ENCODE measurements around the gene CAST.

Gene CAST

DNA sequence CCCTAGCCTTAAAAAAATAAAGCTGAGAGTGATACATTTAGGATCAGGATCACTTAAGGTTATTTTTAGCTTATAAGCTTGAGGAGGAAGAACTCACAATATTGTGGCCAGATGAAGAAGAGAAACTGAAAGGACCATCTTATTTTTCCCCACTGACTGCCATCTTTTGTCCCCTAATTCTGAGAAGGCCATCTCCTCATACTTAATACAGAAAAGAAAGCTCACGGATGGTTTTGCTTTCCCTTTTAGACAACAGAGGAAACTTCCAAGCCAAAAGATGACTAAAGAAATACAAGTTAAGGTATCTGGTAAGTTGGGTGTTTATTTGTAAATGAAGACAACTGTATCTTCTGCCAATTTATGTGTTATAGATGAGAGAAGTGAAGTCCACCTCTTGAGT, 109.2 kb downstream of the CAST start:
- H3K36me3 Mint-ChIP-seq (ENCODE audit: low read depth), result peaks cover 58% of the 10 kb centered on the region
- peak overlapping the region; percentile 84 for H3K27ac Mint-ChIP-seq
- H3K4me1 Mint-ChIP-seq (ENCODE audit: low read depth), result peaks cover 21% of the 10 kb centered on the region
- no peaks in the 10 kb centered on the region for H3K27me3 Mint-ChIP-seq (ENCODE audit: low read depth)
- peak overlapping the region; percentile 58 for H3K4me3 Mint-ChIP-seq
- no peaks in the 10 kb centered on the region for H3K9me3 Mint-ChIP-seq

DNA sequence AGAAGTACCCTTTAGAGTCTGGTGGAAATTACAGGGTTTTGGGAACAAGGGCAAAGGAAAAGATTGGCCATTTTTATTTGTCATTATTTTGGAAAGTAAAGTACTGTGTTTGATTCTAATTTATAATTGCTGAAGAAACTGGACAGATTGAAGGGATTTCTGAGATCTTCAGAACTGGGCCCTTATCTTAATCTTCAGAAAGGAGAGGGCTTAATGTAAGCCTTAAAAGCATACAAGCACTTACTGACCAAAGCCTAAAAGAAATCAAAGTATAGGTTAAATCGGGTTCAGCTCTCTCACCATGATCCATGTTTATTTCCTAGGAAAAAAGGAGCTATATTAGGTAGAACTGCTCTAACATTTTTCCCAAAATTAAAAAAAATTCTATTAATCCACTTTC, 109.9 kb downstream of the CAST start:
- H3K27me3 Mint-ChIP-seq (ENCODE audit: low read depth), result no peaks in the 10 kb centered on the region
- H3K9me3 Mint-ChIP-seq, result no peaks in the 10 kb centered on the region
- peaks cover 21% of the 10 kb centered on the region for H3K4me1 Mint-ChIP-seq (ENCODE audit: low read depth)
- peaks cover 54% of the 10 kb centered on the region for H3K36me3 Mint-ChIP-seq (ENCODE audit: low read depth)
- H3K4me3 Mint-ChIP-seq, result no peak overlapping the region
- no peak overlapping the region for H3K27ac Mint-ChIP-seq

DNA sequence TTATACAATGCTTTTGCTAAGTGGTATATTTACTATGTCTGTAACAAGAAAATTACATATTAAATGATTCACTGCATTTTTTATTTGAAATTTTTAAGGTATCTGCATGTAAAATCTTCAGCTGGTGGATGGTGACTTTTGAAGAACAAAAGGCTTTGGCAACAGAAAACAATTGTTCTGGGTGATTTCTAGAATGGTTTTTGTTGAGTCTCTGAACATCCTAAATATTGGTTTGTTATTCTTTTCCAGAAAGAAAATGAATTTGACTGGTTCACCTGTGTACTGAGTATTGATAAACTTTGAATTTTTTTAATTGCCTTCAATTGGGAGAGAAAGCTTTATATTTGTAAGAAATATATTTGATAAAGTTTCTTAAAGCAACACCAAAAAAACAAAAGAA, 110.4 kb downstream of the CAST start:
- H3K4me1 Mint-ChIP-seq (ENCODE audit: low read depth), result peaks cover 21% of the 10 kb centered on the region
- H3K36me3 Mint-ChIP-seq (ENCODE audit: low read depth), result peaks cover 55% of the 10 kb centered on the region
- no peak overlapping the region for H3K27ac Mint-ChIP-seq
- H3K27me3 Mint-ChIP-seq (ENCODE audit: low read depth), result no peaks in the 10 kb centered on the region
- no peak overlapping the region for H3K4me3 Mint-ChIP-seq
- no peaks in the 10 kb centered on the region for H3K9me3 Mint-ChIP-seq

DNA sequence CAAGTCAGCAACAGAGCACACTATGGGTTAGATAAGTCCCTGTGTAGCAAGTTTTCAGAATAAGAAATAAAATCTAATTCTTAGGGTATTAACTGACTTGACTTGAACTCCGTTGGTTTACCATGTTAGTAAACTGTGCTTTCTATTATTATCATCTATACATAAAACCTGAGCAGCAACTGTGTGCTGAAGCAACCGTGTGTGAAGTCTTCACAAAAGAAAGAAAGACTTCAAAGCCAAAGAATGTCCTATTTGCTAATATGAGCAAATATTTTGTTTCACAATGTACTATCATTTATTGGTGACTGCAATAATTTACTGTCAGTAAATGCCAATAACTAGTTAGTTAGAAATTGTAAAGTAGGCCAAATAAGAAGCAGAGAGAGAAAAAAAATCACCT, 112.9 kb downstream of the CAST start:
- Mint-ChIP-seq H3K27ac (no peak overlapping the region), H3K27me3 (ENCODE audit: low read depth) (no peaks in the 10 kb centered on the region), H3K4me1 (ENCODE audit: low read depth) (peaks cover 21% of the 10 kb centered on the region), H3K36me3 (ENCODE audit: low read depth) (peaks cover 63% of the 10 kb centered on the region), H3K4me3 (no peak overlapping the region), H3K9me3 (no peaks in the 10 kb centered on the region)

DNA sequence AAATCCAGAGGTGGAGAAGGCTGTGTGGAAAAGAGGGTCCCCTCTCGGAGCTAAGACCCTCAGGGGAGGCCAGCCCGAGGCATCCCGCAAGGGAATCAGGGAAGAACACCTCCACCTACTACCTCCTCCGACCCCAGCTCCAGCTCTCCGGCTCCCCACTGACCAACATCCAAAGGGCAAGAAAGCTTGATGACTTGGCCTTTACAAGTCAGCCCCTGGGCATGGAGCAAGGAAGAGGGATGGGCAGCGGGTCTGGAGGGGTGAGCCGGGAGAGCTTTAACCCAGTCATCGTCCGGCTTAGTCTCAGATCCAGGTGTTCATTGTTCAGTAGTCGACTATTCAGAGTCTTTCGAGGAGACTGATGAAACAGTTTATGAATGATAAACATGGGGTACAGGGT, 113.5 kb downstream of the CAST start:
- no peak overlapping the region for H3K4me3 Mint-ChIP-seq
- no peak overlapping the region for H3K27ac Mint-ChIP-seq
- no peaks in the 10 kb centered on the region for H3K9me3 Mint-ChIP-seq
- H3K4me1 Mint-ChIP-seq (ENCODE audit: low read depth), result peaks cover 21% of the 10 kb centered on the region
- no peaks in the 10 kb centered on the region for H3K27me3 Mint-ChIP-seq (ENCODE audit: low read depth)
- peaks cover 65% of the 10 kb centered on the region for H3K36me3 Mint-ChIP-seq (ENCODE audit: low read depth)

DNA sequence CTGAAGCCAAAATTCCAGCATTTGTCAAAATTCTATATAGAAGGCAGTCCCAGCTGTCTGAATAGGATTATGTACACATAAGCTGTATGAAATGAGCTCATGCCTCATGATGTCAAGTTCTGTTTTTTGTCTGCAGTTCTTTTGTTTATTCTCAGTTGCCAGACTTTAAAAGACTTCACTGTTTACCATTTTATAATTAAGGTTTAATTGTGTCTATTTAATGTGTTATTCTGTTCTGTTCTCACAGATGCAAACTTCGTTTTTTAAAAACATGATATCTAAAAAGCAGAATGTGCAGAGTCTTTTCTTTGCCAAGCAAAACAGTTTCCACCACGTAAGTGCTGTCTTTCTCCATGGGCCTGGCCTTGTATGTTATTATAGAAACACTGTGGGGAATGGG, 114.4 kb downstream of the CAST start:
- Mint-ChIP-seq H3K4me1 (ENCODE audit: low read depth) (peaks cover 11% of the 10 kb centered on the region), H3K9me3 (no peaks in the 10 kb centered on the region), H3K36me3 (ENCODE audit: low read depth) (peaks cover 64% of the 10 kb centered on the region), H3K27me3 (ENCODE audit: low read depth) (no peaks in the 10 kb centered on the region), H3K4me3 (no peak overlapping the region), H3K27ac (no peak overlapping the region)

DNA sequence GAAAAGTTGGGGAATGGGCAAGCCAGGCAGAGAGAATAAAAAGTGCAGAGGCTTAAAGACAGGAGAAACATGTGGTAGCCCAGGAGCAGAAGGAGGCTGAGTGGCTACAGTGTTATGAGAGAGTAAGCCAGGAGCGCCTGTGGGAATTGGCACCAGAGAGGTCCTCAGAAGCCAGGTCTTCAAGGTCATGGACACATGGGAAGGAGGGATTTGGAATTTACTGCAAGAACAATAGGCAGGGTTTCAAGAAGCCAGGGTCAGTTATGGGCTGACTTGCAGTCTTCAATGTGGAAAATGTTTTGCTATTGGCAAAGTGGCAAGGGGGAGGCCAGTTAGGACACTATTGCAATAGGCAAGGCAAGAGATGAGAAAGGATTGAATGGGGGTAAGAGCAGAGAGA, 116.2 kb downstream of the CAST start:
- Mint-ChIP-seq H3K9me3 (no peaks in the 10 kb centered on the region), H3K27ac (no peak overlapping the region), H3K27me3 (ENCODE audit: low read depth) (no peaks in the 10 kb centered on the region), H3K4me1 (ENCODE audit: low read depth) (peaks cover 7% of the 10 kb centered on the region), H3K36me3 (ENCODE audit: low read depth) (peaks cover 64% of the 10 kb centered on the region), H3K4me3 (no peak overlapping the region)

DNA sequence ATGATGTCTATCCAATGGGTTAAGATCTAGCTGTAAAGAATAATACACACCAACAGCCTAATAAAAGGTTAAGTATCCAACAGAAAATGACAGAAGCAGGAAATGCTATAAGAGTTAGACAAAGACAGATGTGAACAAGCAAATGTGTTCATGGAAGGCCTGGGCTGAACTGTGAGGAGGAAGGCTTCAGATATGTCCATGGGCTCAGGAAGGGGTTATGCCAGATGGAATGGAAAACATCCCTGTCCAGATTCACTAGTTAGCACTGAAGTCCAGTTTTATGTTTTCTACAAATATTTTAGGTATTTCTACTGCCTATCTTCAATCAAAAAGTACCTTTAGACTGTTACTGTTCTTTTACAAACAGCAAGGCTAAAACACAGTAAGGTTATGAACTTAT, 118.5 kb downstream of the CAST start:
- H3K27me3 Mint-ChIP-seq (ENCODE audit: low read depth), result no peaks in the 10 kb centered on the region
- H3K4me3 Mint-ChIP-seq, result no peak overlapping the region
- peaks cover 60% of the 10 kb centered on the region for H3K36me3 Mint-ChIP-seq (ENCODE audit: low read depth)
- peaks cover 6% of the 10 kb centered on the region for H3K4me1 Mint-ChIP-seq (ENCODE audit: low read depth)
- peak overlapping the region; percentile 4 for H3K27ac Mint-ChIP-seq
- H3K9me3 Mint-ChIP-seq, result no peaks in the 10 kb centered on the region

DNA sequence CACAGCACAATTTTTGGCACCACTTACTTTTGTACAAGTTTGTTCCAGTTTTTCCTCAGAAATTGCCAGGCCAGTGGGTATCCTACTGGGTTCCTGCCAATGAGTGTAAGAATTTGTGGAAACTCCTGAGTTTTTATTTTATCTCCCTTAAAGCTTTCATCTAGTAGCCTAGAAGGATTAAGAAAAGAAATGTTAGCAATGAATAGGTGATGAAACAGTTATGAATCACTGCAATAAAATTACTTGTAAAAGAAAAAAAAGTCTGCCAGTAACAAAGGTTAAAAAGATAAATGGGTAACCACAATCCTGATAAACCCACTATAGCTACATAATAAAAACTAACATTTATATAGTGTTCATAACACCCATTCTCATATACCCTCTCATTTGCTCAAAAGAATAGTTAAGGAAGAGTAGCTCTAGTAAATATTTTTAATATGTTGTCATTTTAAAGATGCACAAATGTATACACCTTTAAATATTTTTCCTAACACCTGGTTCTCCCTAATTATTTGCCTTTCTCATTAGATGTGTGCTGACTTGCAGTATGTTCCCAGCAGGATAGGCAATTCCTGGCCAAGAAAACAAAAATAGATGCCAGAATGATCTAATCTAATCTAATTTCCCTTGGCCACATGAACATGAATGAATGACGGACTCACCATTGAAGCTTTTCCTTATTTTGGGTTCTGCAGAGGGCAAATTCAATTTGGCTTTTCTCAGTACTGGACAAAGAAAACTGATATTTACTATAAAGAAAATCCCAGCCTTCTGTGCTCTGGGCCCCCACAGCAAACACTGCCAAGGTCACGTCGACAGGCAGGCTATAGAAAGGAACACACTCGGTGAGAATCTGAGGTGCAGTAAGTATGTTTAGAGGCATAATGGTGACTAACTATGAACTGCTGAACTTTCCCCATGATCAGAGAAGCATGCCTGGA, 119.1 kb downstream of the CAST start:
- Mint-ChIP-seq H3K27me3 (ENCODE audit: low read depth) (no peaks in the 10 kb centered on the region), H3K4me1 (ENCODE audit: low read depth) (peaks cover 6% of the 10 kb centered on the region), H3K9me3 (no peaks in the 10 kb centered on the region), H3K27ac (no peak overlapping the region), H3K36me3 (ENCODE audit: low read depth) (peaks cover 61% of the 10 kb centered on the region), H3K4me3 (no peak overlapping the region)

DNA sequence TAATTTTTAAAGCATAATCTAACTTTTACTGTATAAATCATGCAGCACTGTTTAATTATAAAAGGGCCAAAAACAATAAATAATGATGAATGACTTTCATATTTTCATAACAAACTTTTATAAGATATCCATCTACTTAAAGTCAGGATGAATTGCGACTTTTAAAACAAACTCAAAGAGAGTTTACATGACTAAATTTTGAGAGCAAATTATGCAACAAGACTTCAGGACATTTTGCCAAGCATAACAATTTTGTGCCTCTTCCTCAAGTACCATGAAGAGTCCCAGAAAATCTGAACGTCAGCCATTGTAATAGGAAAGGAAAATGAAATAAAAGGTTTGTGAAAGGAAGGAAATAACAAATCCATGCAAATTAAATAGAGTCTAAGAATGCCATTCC, 121.2 kb downstream of the CAST start:
- H3K4me3 Mint-ChIP-seq, result no peak overlapping the region
- no peaks in the 10 kb centered on the region for H3K9me3 Mint-ChIP-seq
- peaks cover 4% of the 10 kb centered on the region for H3K4me1 Mint-ChIP-seq (ENCODE audit: low read depth)
- no peaks in the 10 kb centered on the region for H3K27me3 Mint-ChIP-seq (ENCODE audit: low read depth)
- H3K36me3 Mint-ChIP-seq (ENCODE audit: low read depth), result peaks cover 64% of the 10 kb centered on the region
- no peak overlapping the region for H3K27ac Mint-ChIP-seq

DNA sequence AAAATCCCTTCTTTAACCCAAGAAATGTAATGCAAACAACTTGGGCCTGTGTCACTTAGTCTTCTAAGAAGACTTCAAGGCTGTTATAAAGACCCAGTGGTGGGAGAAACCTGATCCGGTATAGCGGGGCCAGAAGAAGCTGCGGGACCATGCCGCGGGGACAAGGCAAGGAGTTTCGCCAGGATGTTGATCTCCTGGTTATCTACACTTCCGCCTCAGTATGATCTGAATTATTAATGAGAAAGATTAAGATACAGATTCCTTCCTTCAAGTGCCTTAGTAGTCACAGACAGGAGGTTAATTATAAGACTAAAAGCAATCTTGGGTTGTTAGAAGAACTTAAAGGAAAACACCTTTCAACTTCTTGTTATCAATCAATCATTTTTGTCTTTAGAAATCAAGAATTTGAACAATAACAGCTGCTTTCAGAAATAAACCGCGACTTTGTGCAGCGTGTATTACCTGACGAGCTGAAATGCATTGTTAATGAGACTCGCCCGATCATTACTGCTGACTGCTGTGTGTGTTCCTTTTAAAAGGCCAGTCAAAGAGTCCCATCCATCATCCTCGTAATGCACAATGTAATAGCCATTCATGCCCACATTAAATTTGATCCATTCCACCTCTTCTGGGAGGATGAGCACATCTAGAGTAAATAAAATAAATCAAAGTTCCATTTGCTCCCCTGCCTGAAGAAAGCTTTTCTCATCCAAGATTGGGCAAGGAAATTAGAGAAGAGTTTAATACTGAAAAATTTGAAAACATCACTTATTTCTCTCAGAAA, 123.3 kb downstream of the CAST start:
- peaks cover 64% of the 10 kb centered on the region for H3K36me3 Mint-ChIP-seq (ENCODE audit: low read depth)

DNA sequence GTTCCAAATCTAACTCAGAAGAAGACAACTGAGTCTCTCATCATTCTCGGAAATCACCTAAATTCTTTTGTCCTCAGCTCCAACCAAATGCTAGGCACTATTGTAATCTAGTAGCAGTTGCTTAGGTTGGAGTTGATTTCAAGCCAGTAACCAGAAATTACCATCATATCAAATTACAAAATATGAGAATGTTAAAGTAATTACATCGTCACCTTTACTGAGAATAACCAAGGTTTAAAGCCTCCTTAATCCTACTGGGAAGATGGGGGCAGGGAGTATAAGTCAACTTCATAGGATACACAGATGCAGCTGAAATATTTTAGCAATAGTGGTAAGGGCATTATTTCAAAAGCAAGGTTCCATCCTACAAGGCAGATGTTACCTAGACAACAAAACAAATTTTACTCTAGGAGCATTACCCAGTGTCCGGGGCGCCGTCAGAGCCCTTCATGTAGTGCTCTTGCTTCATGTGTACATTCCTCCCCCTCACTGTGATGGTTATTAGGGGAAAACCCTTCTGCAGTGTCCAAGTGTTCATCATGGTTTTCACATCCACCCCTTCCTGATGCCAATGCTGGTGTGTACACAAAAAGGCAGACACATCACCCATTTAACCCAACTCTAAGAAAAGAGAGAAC, 126.1 kb downstream of the CAST start:
- Mint-ChIP-seq H3K27me3 (ENCODE audit: low read depth) (no peaks in the 10 kb centered on the region), H3K36me3 (ENCODE audit: low read depth) (peaks cover 63% of the 10 kb centered on the region), H3K27ac (no peak overlapping the region), H3K4me1 (ENCODE audit: low read depth) (peaks cover 1% of the 10 kb centered on the region), H3K4me3 (no peak overlapping the region), H3K9me3 (no peaks in the 10 kb centered on the region)

More for the DNA sequence above, 123.3 kb downstream of the CAST start:
- Mint-ChIP-seq H3K9me3 (no peaks in the 10 kb centered on the region), H3K4me3 (no peak overlapping the region), H3K27me3 (ENCODE audit: low read depth) (no peaks in the 10 kb centered on the region), H3K27ac (peak overlapping the region; percentile 3), H3K4me1 (ENCODE audit: low read depth) (peaks cover 4% of the 10 kb centered on the region)

DNA sequence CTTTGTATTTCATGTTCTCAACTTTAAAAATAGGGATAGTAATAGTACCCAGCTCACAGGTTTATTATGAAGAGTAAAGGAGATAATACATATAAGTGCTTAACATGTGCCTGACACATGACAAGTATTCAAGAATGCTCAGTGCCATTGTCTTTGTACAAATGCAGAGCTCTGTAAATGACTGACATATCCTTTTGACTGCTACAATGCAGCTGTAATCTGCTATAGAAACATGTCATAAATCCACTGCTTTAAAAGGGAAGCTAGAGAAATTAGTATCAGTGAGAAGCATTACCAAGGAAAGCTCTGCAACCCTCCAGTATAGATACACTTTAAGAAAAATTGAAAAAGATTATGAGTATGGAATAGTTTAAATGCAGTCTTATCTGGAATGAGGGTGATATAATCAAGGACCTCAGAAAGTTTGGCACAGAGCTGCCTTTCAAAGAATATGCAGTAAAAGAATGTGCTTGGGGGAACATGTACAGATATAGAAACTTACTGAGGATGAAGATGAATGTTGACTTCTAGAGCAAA, 127.7 kb downstream of the CAST start:
- H3K27ac Mint-ChIP-seq, result peak overlapping the region; percentile 14

DNA sequence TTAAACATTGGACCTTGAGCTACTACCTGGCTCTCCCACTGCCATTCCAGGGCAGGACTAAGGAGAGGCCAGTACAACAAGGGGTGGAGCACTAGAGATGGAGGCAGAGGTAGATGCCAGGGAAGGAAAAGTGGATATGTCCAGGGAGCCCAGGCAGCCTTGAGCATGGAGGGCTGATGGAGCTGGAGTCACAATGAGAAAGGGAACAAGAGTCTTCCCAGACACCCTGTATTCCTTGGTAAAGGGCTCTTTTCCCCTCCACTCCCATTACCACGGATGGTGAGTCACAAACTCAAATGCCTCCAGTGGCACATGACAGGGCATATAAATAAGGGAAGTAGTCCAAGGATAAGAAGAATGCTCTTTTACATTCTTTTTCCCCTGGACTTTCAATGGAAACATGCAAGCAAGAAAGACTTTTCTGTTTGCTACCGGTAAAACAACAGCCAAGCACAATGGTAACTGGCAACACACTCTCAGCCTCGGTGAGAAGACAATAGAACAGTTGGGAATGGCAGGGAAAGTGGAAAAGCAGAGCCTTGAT, 128.9 kb downstream of the CAST start:
- no peak overlapping the region for H3K27ac Mint-ChIP-seq
- H3K9me3 Mint-ChIP-seq, result peaks cover 2% of the 10 kb centered on the region
- H3K36me3 Mint-ChIP-seq (ENCODE audit: low read depth), result peaks cover 67% of the 10 kb centered on the region
- H3K27me3 Mint-ChIP-seq (ENCODE audit: low read depth), result no peaks in the 10 kb centered on the region
- peaks cover 9% of the 10 kb centered on the region for H3K4me1 Mint-ChIP-seq (ENCODE audit: low read depth)
- H3K4me3 Mint-ChIP-seq, result no peak overlapping the region

More for the DNA sequence above, 127.7 kb downstream of the CAST start:
- Mint-ChIP-seq H3K36me3 (ENCODE audit: low read depth) (peaks cover 67% of the 10 kb centered on the region), H3K4me3 (no peak overlapping the region), H3K4me1 (ENCODE audit: low read depth) (peaks cover 5% of the 10 kb centered on the region), H3K9me3 (no peaks in the 10 kb centered on the region), H3K27me3 (ENCODE audit: low read depth) (no peaks in the 10 kb centered on the region)

Data from T-helper 1 cell treated with Interleukin-12 subunit alpha and Interleukin-12 subunit beta and Interleukin-4 antibody, amounts not matched to agents 30 μg/mL and 1 μg/mL, for 36 hours (primary cell).